ENCODE measurements around the gene SETBP1.

GRCh38 chr18:44957461-44957860, 276.8 kb downstream of the SETBP1 start:
- no peak for TF ChIP-seq CTCF (IDR thresholded peaks at IDR 0.05)
- TF ChIP-seq POLR2A (IDR thresholded peaks at IDR 0.05) = no peak

All from lower leg skin (tissue), 3 donors.